Activated T-helper 9 cell treated with anti-CD3 and anti-CD28 coated beads, Interleukin-2, amount 50 U/mL, for 16 hours (primary cell): ENCODE results near the gene SCG5.
"Not testable (repeated sequence)": the region's sequence is repeated elsewhere in the genome, so short reads cannot be mapped to it uniquely, and the experiment has no call there.

Source experiments
- DNase-seq: peaks from one replicate; pipeline ENCODE4 v3.0.0-alpha.2; 2020; ENCODE audit warnings: low read depth

Gene SCG5

GRCh38 chr15:32641517-32642059 lies at the start of gene SCG5:
Gene SCG5, plus strand, starts transcription at chr15:32641710. Its CDS starts 1,883 bp downstream, at chr15:32643593.
- no peak for DNase-seq

- not testable (repeated sequence) for DNase-seq
These were observed 48.4 kb upstream of the SCG5 start, which contains the start of gene GOLGA8N for GRCh38 chr15:32593151-32593550. Gene GOLGA8N, plus strand, starts transcription at chr15:32593456.

- DNase-seq = not testable (repeated sequence)
These were observed 32.0 kb upstream of the SCG5 start for GRCh38 chr15:32609518-32609917.

GRCh38 chr15:32610719-32611118 lies 30.8 kb upstream of the SCG5 start:
- DNase-seq = not testable (repeated sequence)

GRCh38 chr15:32614712-32615050 lies 26.8 kb upstream of the SCG5 start:
- DNase-seq = not testable (repeated sequence)

- DNase-seq = peak; percentile 71
These were observed 26.2 kb upstream of the SCG5 start, which contains the start of gene ARHGAP11A for GRCh38 chr15:32615051-32615870. Gene ARHGAP11A, plus strand, starts transcription at chr15:32615504. Its CDS starts 708 bp downstream, at chr15:32616212.

- not testable (repeated sequence) for DNase-seq
These were observed 25.6 kb upstream of the SCG5 start for GRCh38 chr15:32615871-32616426.

GRCh38 chr15:32636410-32636809 lies 5.1 kb upstream of the SCG5 start:
- no peak for DNase-seq

GRCh38 chr15:32636908-32637567 lies 4.5 kb upstream of the SCG5 start:
- DNase-seq = no peak

- DNase-seq = no peak
These were observed 3.8 kb upstream of the SCG5 start for GRCh38 chr15:32637704-32638103.

GRCh38 chr15:32642667-32643435 lies 1.3 kb downstream of the SCG5 start:
- DNase-seq = no peak

GRCh38 chr15:32643907-32644445 lies 2.5 kb downstream of the SCG5 start:
- DNase-seq = no peak

- DNase-seq = no peak
These were observed 4.8 kb downstream of the SCG5 start for GRCh38 chr15:32646291-32646690.

- DNase-seq = no peak
These were observed 7.8 kb downstream of the SCG5 start for GRCh38 chr15:32649342-32649741.

GRCh38 chr15:32651229-32651837 lies 9.8 kb downstream of the SCG5 start:
- peak; percentile 9 for DNase-seq

- no peak for DNase-seq
These were observed 10.7 kb downstream of the SCG5 start for GRCh38 chr15:32652178-32652577.

GRCh38 chr15:32656091-32656490 lies 14.6 kb downstream of the SCG5 start:
- DNase-seq = no peak

GRCh38 chr15:32656496-32656895 lies 15.0 kb downstream of the SCG5 start:
- DNase-seq = no peak

- DNase-seq = no peak
These were observed 15.8 kb downstream of the SCG5 start for GRCh38 chr15:32657198-32657883.

GRCh38 chr15:32657941-32658340 lies 16.4 kb downstream of the SCG5 start:
- DNase-seq = no peak
